ENCODE data around the gene TBCK.
"Not testable (repeated sequence)": the region's sequence is repeated elsewhere in the genome, so short reads cannot be mapped to it uniquely, and the experiment has no call there.

The TBCK gene

DNA sequence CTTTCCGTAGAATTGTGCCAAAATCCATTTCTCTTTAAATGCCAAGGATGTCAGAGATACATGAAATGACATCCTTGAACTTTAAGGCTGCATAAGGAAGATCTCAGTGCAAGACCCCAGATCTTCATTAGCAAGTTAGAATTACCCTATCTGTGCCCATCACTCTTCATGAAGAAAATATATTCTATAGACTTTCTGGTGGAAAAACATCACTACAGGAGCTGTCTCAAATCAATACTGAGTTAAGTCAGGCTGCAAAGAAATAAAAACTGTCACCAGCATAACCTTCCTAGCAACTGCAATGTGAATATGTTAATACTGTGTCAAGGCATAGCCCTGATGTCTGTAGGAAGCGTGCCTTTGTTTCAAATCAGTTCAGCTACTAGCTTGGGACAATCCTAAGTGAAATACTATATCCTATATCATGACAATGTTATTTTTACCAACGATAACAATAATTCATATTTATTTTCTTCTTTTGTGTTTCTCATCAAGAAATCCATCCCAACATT, 173.3 kb downstream of the TBCK start:
- Histone ChIP-seq H3K27ac (no peak overlapping the region), H3K36me3 (replicated peaks) (no peaks in the 10 kb centered on the region), H3K27me3 (replicated peaks) (no peaks in the 10 kb centered on the region), H3K4me3 (ENCODE audit: low read depth, low read length) (no peak overlapping the region)
- TF ChIP-seq, protein P1, sequence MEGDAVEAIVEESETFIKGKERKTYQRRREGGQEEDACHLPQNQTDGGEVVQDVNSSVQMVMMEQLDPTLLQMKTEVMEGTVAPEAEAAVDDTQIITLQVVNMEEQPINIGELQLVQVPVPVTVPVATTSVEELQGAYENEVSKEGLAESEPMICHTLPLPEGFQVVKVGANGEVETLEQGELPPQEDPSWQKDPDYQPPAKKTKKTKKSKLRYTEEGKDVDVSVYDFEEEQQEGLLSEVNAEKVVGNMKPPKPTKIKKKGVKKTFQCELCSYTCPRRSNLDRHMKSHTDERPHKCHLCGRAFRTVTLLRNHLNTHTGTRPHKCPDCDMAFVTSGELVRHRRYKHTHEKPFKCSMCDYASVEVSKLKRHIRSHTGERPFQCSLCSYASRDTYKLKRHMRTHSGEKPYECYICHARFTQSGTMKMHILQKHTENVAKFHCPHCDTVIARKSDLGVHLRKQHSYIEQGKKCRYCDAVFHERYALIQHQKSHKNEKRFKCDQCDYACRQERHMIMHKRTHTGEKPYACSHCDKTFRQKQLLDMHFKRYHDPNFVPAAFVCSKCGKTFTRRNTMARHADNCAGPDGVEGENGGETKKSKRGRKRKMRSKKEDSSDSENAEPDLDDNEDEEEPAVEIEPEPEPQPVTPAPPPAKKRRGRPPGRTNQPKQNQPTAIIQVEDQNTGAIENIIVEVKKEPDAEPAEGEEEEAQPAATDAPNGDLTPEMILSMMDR (IDR thresholded peaks at IDR 0.05; ENCODE audit: low read depth, low read length, missing control alignments), result no peak
- no peak for DNase-seq
- in situ Hi-C loops (cut with HindIII; ENCODE audit: low pct_ligation_motif_present, low sequenced_read_pairs), result no loop called here

- Histone ChIP-seq H3K27me3 (replicated peaks) (no peaks in the 10 kb centered on the region), H3K36me3 (replicated peaks) (no peaks in the 10 kb centered on the region), H3K27ac (no peak overlapping the region), H3K4me3 (ENCODE audit: low read depth, low read length) (no peak overlapping the region)
- TF ChIP-seq, protein P1 (IDR thresholded peaks at IDR 0.05; ENCODE audit: low read depth, low read length, missing control alignments), result no peak
- DNase-seq, result no peak
- in situ Hi-C loops (cut with HindIII; ENCODE audit: low pct_ligation_motif_present, low sequenced_read_pairs), result no loop called here
Observed at GRCh38 chr4:106140601-106141000, 175.4 kb downstream of the TBCK start.

DNA sequence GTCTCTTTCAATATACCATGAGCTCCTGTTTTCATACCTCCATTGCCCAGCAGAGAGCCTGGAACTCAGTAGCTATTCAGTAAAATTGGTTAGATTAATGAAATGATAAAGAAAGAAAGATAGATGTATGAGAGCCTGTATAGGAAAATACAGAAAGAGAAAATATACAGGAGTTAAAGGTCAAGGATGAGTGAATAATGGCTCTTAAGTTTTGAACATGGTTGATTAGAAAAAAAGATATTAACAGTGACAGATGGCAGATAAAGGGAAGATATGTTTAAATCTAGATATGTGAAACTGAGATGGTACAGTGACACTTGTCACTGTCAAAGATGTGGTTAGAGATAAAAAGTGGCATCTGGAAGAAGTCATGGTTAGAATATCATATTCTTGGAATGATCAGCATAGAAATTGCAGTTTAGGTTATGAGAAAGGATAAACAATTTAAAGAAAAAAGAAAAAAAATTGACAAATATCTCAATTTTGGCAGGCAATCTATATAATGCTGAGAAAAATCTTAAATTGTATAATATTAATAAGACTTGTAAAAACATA, 179.2 kb downstream of the TBCK start:
- in situ Hi-C loops (cut with HindIII; ENCODE audit: low pct_ligation_motif_present, low sequenced_read_pairs), result no loop called here
- TF ChIP-seq, protein P1 (IDR thresholded peaks at IDR 0.05; ENCODE audit: low read depth, low read length, missing control alignments), result no peak
- DNase-seq, result no peak
- no peaks in the 10 kb centered on the region for H3K27me3 ChIP-seq (replicated peaks)
- no peaks in the 10 kb centered on the region for H3K36me3 ChIP-seq (replicated peaks)
- H3K4me3 ChIP-seq (ENCODE audit: low read depth, low read length), result no peak overlapping the region
- H3K27ac ChIP-seq, result no peak overlapping the region

- TF ChIP-seq, protein P1 (IDR thresholded peaks at IDR 0.05; ENCODE audit: low read depth, low read length, missing control alignments), result no peak
- H3K36me3 ChIP-seq (replicated peaks), result no peaks in the 10 kb centered on the region
- no peak for DNase-seq
- no peak overlapping the region for H3K27ac ChIP-seq
- no peaks in the 10 kb centered on the region for H3K27me3 ChIP-seq (replicated peaks)
- in situ Hi-C loops (cut with HindIII; ENCODE audit: low pct_ligation_motif_present, low sequenced_read_pairs), result no loop called here
- H3K4me3 ChIP-seq (ENCODE audit: low read depth, low read length), result no peak overlapping the region
Observed at GRCh38 chr4:106132045-106132444, 184.0 kb downstream of the TBCK start.

DNA sequence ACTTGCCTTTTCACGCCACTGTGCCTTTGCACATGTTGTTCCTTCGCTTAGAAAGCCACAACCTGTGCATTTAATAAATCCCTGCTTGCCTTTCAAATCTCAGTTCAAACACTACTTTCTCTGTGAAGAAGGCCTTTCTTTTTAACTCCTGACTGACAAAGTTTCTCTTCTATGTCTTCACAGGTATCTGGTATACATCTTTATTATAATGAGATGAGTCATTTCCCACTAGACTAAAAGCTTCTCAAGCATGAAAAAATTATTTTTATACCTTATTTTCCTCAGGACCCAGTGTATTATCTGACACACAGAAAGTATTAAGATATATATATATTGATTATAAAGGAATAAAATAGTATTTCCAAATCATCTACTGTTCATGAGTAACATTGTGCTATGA, 189.9 kb downstream of the TBCK start:
- in situ Hi-C loops (cut with HindIII; ENCODE audit: low pct_ligation_motif_present, low sequenced_read_pairs), result no loop called here
- DNase-seq, result no peak
- TF ChIP-seq, protein P1 (IDR thresholded peaks at IDR 0.05; ENCODE audit: low read depth, low read length, missing control alignments), result no peak

DNA sequence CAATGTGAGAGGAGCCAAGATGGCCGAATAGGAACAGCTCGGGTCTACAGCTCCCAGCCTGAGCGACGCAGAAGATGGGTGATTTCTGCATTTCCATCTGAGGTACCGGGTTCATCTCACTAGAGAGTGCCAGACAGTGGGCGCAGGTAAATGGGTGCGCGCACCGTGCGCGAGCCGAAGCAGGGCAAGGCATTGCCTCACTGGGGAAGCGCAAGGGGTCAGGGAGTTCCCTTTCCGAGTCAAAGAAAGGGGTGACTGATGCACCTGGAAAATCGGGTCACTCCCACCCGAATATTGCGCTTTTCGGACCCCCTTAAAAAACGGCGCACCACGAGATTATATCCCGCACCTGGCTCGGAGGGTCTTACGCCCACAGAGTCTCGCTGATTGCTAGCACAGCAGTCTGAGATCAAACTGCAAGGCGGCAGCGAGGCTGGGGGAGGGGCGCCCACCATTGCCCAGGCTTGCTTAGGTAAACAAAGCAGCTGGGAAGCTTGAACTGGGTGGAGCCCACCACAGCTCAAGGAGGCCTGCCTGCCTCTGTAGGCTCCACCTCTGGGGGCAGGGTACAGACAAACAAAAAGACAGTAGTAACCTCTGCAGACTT, 196.0 kb downstream of the TBCK start:
- H3K27ac ChIP-seq; DNase-seq; in situ Hi-C loops (cut with HindIII; ENCODE audit: low pct_ligation_motif_present, low sequenced_read_pairs); H3K4me3 ChIP-seq (ENCODE audit: low read depth, low read length); H3K36me3 ChIP-seq (replicated peaks); H3K27me3 ChIP-seq (replicated peaks): not testable (repeated sequence)

More for the DNA sequence above, 189.9 kb downstream of the TBCK start:
- Histone ChIP-seq H3K27me3 (replicated peaks) (no peaks in the 10 kb centered on the region), H3K36me3 (replicated peaks) (no peaks in the 10 kb centered on the region), H3K4me3 (ENCODE audit: low read depth, low read length) (no peak overlapping the region), H3K27ac (no peak overlapping the region)
